Measurements from ENCODE around the gene EPHA8. TPM values are rescaled to one million over a fixed set of nuclear protein-coding genes. Genes with fewer than 3 reads are reported as not detected.

EPHA8 gene
- total and polyA plus RNA-seq, 4 donors, result not detected

DNA sequence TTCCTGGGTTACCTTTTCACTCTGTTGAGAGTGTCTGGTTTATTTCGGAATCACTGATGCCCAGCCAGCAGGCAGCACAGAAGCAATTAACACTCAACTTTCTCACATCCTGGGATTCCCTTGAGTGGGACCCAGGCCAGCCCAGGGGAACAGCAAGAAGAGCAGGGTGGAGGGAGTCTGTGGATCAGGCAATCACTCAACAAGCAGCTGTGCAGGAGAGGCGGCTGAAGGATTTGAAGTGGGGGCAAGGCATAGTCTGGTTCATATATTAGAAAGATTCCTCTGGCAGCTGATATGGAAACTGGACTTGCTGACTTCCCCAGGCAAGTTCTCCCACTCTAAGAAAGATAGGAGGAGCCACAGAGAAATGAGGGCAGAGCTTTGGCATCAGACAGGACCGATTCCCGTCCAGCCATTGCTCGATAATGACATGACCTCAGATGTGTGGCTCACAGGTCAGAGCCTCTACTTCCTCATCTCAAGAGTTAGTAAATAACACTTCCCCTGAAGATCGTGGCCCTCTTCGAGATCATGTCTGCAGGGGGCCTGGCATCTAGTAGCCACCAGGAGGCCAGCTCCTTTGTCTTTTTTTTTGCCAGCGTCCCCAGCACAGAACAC, 12.4 kb downstream of the EPHA8 start:
- WGBS, result 53% methylated on average over 8 of the region's 8 CpGs
- Histone ChIP-seq H3K9ac (ENCODE audit: low read depth in 1 of 2, low read length in 2 of 2) (no peak overlapping the region), H3K4me1 (ENCODE audit: control insufficient read depth in 4 of 4, insufficient read depth in 4 of 4, low read length in 3 of 4) (no peaks in the 10 kb centered on the region), H3K4me3 (ENCODE audit: low read depth in 1 of 3, low read length in 3 of 3) (no peak overlapping the region), H3K27ac (ENCODE audit: low read depth in 1 of 2, low read length in 2 of 2) (no peak overlapping the region), H3K36me3 (ENCODE audit: control insufficient read depth in 4 of 4, insufficient read depth in 3 of 4, low read depth in 1 of 4, low read length in 3 of 4) (no peaks in the 10 kb centered on the region), H3K27me3 (ENCODE audit: control insufficient read depth in 4 of 4, insufficient read depth in 4 of 4, low read length in 3 of 4) (peaks cover 0 to 2% (median under 1%) of the 10 kb centered on the region in 4 donors), H3K9me3 (ENCODE audit: control insufficient read depth in 4 of 4, low read length in 3 of 4) (no peaks in the 10 kb centered on the region)
- TF ChIP-seq GABPA (IDR thresholded peaks at IDR 0.05 in 1 of 2, conservative IDR thresholded peaks at IDR 0.05 in 1 of 2) (no peak), FOXA1 (IDR thresholded peaks at IDR 0.05) (no peak)
- TF ChIP-seq, protein P1, sequence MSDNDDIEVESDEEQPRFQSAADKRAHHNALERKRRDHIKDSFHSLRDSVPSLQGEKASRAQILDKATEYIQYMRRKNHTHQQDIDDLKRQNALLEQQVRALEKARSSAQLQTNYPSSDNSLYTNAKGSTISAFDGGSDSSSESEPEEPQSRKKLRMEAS (IDR thresholded peaks at IDR 0.05), result no peak
- TF ChIP-seq, protein P2, sequence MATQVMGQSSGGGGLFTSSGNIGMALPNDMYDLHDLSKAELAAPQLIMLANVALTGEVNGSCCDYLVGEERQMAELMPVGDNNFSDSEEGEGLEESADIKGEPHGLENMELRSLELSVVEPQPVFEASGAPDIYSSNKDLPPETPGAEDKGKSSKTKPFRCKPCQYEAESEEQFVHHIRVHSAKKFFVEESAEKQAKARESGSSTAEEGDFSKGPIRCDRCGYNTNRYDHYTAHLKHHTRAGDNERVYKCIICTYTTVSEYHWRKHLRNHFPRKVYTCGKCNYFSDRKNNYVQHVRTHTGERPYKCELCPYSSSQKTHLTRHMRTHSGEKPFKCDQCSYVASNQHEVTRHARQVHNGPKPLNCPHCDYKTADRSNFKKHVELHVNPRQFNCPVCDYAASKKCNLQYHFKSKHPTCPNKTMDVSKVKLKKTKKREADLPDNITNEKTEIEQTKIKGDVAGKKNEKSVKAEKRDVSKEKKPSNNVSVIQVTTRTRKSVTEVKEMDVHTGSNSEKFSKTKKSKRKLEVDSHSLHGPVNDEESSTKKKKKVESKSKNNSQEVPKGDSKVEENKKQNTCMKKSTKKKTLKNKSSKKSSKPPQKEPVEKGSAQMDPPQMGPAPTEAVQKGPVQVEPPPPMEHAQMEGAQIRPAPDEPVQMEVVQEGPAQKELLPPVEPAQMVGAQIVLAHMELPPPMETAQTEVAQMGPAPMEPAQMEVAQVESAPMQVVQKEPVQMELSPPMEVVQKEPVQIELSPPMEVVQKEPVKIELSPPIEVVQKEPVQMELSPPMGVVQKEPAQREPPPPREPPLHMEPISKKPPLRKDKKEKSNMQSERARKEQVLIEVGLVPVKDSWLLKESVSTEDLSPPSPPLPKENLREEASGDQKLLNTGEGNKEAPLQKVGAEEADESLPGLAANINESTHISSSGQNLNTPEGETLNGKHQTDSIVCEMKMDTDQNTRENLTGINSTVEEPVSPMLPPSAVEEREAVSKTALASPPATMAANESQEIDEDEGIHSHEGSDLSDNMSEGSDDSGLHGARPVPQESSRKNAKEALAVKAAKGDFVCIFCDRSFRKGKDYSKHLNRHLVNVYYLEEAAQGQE (IDR thresholded peaks at IDR 0.05), result no peak
- no peak for DNase-seq (ENCODE audit: low spot score)

DNA sequence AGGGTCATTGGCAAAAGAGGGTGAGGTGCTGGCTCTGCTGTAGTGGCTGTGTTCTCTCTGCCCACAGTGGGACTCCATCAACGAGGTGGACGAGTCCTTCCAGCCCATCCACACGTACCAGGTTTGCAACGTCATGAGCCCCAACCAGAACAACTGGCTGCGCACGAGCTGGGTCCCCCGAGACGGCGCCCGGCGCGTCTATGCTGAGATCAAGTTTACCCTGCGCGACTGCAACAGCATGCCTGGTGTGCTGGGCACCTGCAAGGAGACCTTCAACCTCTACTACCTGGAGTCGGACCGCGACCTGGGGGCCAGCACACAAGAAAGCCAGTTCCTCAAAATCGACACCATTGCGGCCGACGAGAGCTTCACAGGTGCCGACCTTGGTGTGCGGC, 12.9 kb downstream of the EPHA8 start:
- peaks cover 0 to 2% (median under 1%) of the 10 kb centered on the region in 4 donors for H3K27me3 ChIP-seq (ENCODE audit: control insufficient read depth in 4 of 4, insufficient read depth in 4 of 4, low read length in 3 of 4)
- no peak overlapping the region for H3K9ac ChIP-seq (ENCODE audit: low read depth in 1 of 2, low read length in 2 of 2)
- WGBS, result 86% methylated on average over 23 of the region's 23 CpGs
- no peaks in the 10 kb centered on the region for H3K36me3 ChIP-seq (ENCODE audit: control insufficient read depth in 4 of 4, insufficient read depth in 3 of 4, low read depth in 1 of 4, low read length in 3 of 4)
- no peak for TF ChIP-seq EGR1 (IDR thresholded peaks at IDR 0.05; ENCODE audit: low read depth in 2 of 2)
- TF ChIP-seq JUND (IDR thresholded peaks at IDR 0.05), result no peak
- TF ChIP-seq RXRA (IDR thresholded peaks at IDR 0.05), result no peak
- TF ChIP-seq, protein P1 (IDR thresholded peaks at IDR 0.05), result no peak
- TF ChIP-seq TAF1 (conservative IDR thresholded peaks at IDR 0.05), result no peak
- TF ChIP-seq NR2F2 (IDR thresholded peaks at IDR 0.05), result no peak
- TF ChIP-seq, protein P3, sequence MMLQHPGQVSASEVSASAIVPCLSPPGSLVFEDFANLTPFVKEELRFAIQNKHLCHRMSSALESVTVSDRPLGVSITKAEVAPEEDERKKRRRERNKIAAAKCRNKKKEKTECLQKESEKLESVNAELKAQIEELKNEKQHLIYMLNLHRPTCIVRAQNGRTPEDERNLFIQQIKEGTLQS (IDR thresholded peaks at IDR 0.05), result no peak
- no peak for TF ChIP-seq GABPA (IDR thresholded peaks at IDR 0.05 in 1 of 2, conservative IDR thresholded peaks at IDR 0.05 in 1 of 2)
- TF ChIP-seq, protein P4, sequence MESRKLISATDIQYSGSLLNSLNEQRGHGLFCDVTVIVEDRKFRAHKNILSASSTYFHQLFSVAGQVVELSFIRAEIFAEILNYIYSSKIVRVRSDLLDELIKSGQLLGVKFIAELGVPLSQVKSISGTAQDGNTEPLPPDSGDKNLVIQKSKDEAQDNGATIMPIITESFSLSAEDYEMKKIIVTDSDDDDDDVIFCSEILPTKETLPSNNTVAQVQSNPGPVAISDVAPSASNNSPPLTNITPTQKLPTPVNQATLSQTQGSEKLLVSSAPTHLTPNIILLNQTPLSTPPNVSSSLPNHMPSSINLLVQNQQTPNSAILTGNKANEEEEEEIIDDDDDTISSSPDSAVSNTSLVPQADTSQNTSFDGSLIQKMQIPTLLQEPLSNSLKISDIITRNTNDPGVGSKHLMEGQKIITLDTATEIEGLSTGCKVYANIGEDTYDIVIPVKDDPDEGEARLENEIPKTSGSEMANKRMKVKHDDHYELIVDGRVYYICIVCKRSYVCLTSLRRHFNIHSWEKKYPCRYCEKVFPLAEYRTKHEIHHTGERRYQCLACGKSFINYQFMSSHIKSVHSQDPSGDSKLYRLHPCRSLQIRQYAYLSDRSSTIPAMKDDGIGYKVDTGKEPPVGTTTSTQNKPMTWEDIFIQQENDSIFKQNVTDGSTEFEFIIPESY (IDR thresholded peaks at IDR 0.05), result no peak
- TF ChIP-seq, protein P5, sequence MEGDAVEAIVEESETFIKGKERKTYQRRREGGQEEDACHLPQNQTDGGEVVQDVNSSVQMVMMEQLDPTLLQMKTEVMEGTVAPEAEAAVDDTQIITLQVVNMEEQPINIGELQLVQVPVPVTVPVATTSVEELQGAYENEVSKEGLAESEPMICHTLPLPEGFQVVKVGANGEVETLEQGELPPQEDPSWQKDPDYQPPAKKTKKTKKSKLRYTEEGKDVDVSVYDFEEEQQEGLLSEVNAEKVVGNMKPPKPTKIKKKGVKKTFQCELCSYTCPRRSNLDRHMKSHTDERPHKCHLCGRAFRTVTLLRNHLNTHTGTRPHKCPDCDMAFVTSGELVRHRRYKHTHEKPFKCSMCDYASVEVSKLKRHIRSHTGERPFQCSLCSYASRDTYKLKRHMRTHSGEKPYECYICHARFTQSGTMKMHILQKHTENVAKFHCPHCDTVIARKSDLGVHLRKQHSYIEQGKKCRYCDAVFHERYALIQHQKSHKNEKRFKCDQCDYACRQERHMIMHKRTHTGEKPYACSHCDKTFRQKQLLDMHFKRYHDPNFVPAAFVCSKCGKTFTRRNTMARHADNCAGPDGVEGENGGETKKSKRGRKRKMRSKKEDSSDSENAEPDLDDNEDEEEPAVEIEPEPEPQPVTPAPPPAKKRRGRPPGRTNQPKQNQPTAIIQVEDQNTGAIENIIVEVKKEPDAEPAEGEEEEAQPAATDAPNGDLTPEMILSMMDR (IDR thresholded peaks at IDR 0.05; ENCODE audit: low read depth, low read length, missing input control), result no peak
- TF ChIP-seq RAD21 (IDR thresholded peaks at IDR 0.05), result no peak
- no peak for TF ChIP-seq SP1 (IDR thresholded peaks at IDR 0.05)
- H3K4me1 ChIP-seq (ENCODE audit: control insufficient read depth in 4 of 4, insufficient read depth in 4 of 4, low read length in 3 of 4), result no peaks in the 10 kb centered on the region
- DNase-seq (ENCODE audit: low spot score), result no peak
- H3K27ac ChIP-seq (ENCODE audit: low read depth in 1 of 2, low read length in 2 of 2), result no peak overlapping the region
- H3K4me3 ChIP-seq (ENCODE audit: low read depth in 1 of 3, low read length in 3 of 3), result no peak overlapping the region
- no peaks in the 10 kb centered on the region for H3K9me3 ChIP-seq (ENCODE audit: control insufficient read depth in 4 of 4, low read length in 3 of 4)

Measured in liver (tissue), 9 donors.